Measurements from ENCODE around the gene AP3B1.

AP3B1 gene

GRCh38 chr5:78294248-78295034 lies at the start of gene AP3B1:
AP3B1 (minus strand) TSS chr5:78294698; CDS start chr5:78294579, 119 bp downstream.
- peak; percentile 96 to 97 for DNase-seq (ENCODE audit: low read depth in 2 of 2, low spot score in 1 of 2)

- no peak for DNase-seq (ENCODE audit: low read depth in 2 of 2, low spot score in 1 of 2)
Observed at GRCh38 chr5:78341440-78341839, 46.9 kb upstream of the AP3B1 start.

GRCh38 chr5:78339617-78340436 lies 45.3 kb upstream of the AP3B1 start:
- no peak for DNase-seq (ENCODE audit: low read depth in 2 of 2, low spot score in 1 of 2)

GRCh38 chr5:78336698-78337097 lies 42.2 kb upstream of the AP3B1 start:
- DNase-seq (ENCODE audit: low read depth in 2 of 2, low spot score in 1 of 2) = no peak

GRCh38 chr5:78335976-78336375 lies 41.5 kb upstream of the AP3B1 start:
- no peak for DNase-seq (ENCODE audit: low read depth in 2 of 2, low spot score in 1 of 2)

GRCh38 chr5:78334811-78335210 lies 40.3 kb upstream of the AP3B1 start:
- DNase-seq (ENCODE audit: low read depth in 2 of 2, low spot score in 1 of 2) = no peak

- no peak for DNase-seq (ENCODE audit: low read depth in 2 of 2, low spot score in 1 of 2)
Observed at GRCh38 chr5:78331523-78332080, 37.1 kb upstream of the AP3B1 start.

GRCh38 chr5:78328585-78329173 lies 34.2 kb upstream of the AP3B1 start:
- no peak for DNase-seq (ENCODE audit: low read depth in 2 of 2, low spot score in 1 of 2)

GRCh38 chr5:78327761-78328510 lies 33.4 kb upstream of the AP3B1 start:
- DNase-seq (ENCODE audit: low read depth in 2 of 2, low spot score in 1 of 2) = no peak

GRCh38 chr5:78326930-78327329 lies 32.4 kb upstream of the AP3B1 start:
- no peak for DNase-seq (ENCODE audit: low read depth in 2 of 2, low spot score in 1 of 2)

GRCh38 chr5:78323241-78323640 lies 28.7 kb upstream of the AP3B1 start:
- no peak for DNase-seq (ENCODE audit: low read depth in 2 of 2, low spot score in 1 of 2)

- DNase-seq (ENCODE audit: low read depth in 2 of 2, low spot score in 1 of 2) = no peak
Observed at GRCh38 chr5:78320401-78320800, 25.9 kb upstream of the AP3B1 start.

GRCh38 chr5:78318337-78318736 lies 23.8 kb upstream of the AP3B1 start:
- DNase-seq (ENCODE audit: low read depth in 2 of 2, low spot score in 1 of 2) = no peak

- no peak for DNase-seq (ENCODE audit: low read depth in 2 of 2, low spot score in 1 of 2)
Observed at GRCh38 chr5:78317515-78317914, 23.0 kb upstream of the AP3B1 start.

GRCh38 chr5:78308703-78309102 lies 14.2 kb upstream of the AP3B1 start:
- no peak for DNase-seq (ENCODE audit: low read depth in 2 of 2, low spot score in 1 of 2)

GRCh38 chr5:78300464-78301045 lies 6.1 kb upstream of the AP3B1 start:
- no peak for DNase-seq (ENCODE audit: low read depth in 2 of 2, low spot score in 1 of 2)

GRCh38 chr5:78295035-78295961 lies 800 bp upstream of the AP3B1 start:
- DNase-seq (ENCODE audit: low read depth in 2 of 2, low spot score in 1 of 2) = peak; percentile 5 to 9

- no peak for DNase-seq (ENCODE audit: low read depth in 2 of 2, low spot score in 1 of 2)
Observed at GRCh38 chr5:78293851-78294247, 649 bp downstream of the AP3B1 start.

GRCh38 chr5:78291687-78292086 lies 2.8 kb downstream of the AP3B1 start:
- DNase-seq (ENCODE audit: low read depth in 2 of 2, low spot score in 1 of 2) = no peak

Data from stimulated activated CD8-positive, alpha-beta memory T cell treated with anti-CD3 and anti-CD28 coated beads, Interleukin-4, amount 100 ng/mL, for 1 hour (primary cell).